Measurements from ENCODE around the gene TTC24.

TTC24 gene

GRCh38 chr1:156618853-156619581 is 39.5 kb downstream of the TTC24 start, which contains the start of gene HAPLN2:
TSS of gene HAPLN2 (plus strand) at chr1:156619415. CDS start at chr1:156623491, 4,076 bp downstream.
- H3K4me3 ChIP-seq (ENCODE audit: low read depth, low read length) = no peak within 1 kb of the TSS
- TF ChIP-seq POLR2A (IDR thresholded peaks at IDR 0.05; ENCODE audit: extremely low read depth, insufficient read length) (no peak), CTCF (IDR thresholded peaks at IDR 0.05; ENCODE audit: low read depth, low read length) (peak; percentile 72), MYC (IDR thresholded peaks at IDR 0.05; ENCODE audit: low read depth, low read length) (no peak)
- peak; percentile 35 for DNase-seq (ENCODE audit: low read depth)

- DNase-seq (ENCODE audit: low read depth) = no peak
- no peak for TF ChIP-seq MAX (IDR thresholded peaks at IDR 0.05; ENCODE audit: low read depth, low read length)
- no peak for TF ChIP-seq MYC (IDR thresholded peaks at IDR 0.05; ENCODE audit: low read depth, low read length)
- TF ChIP-seq POLR2A (IDR thresholded peaks at IDR 0.05; ENCODE audit: extremely low read depth, insufficient read length) = no peak
- TF ChIP-seq CTCF (IDR thresholded peaks at IDR 0.05; ENCODE audit: low read depth, low read length) = no peak
- no peak overlapping the region for H3K4me3 ChIP-seq (ENCODE audit: low read depth, low read length)
These were observed 40.0 kb downstream of the TTC24 start for GRCh38 chr1:156619582-156619955.

GRCh38 chr1:156622581-156623297 is 43.2 kb downstream of the TTC24 start:
- TF ChIP-seq POLR2A (IDR thresholded peaks at IDR 0.05; ENCODE audit: extremely low read depth, insufficient read length) = no peak
- TF ChIP-seq MYC (IDR thresholded peaks at IDR 0.05; ENCODE audit: low read depth, low read length) = no peak
- TF ChIP-seq MAX (IDR thresholded peaks at IDR 0.05; ENCODE audit: low read depth, low read length) = no peak
- TF ChIP-seq CTCF (IDR thresholded peaks at IDR 0.05; ENCODE audit: low read depth, low read length) = no peak
- H3K4me3 ChIP-seq (ENCODE audit: low read depth, low read length) = no peak overlapping the region
- DNase-seq (ENCODE audit: low read depth) = no peak

DNA sequence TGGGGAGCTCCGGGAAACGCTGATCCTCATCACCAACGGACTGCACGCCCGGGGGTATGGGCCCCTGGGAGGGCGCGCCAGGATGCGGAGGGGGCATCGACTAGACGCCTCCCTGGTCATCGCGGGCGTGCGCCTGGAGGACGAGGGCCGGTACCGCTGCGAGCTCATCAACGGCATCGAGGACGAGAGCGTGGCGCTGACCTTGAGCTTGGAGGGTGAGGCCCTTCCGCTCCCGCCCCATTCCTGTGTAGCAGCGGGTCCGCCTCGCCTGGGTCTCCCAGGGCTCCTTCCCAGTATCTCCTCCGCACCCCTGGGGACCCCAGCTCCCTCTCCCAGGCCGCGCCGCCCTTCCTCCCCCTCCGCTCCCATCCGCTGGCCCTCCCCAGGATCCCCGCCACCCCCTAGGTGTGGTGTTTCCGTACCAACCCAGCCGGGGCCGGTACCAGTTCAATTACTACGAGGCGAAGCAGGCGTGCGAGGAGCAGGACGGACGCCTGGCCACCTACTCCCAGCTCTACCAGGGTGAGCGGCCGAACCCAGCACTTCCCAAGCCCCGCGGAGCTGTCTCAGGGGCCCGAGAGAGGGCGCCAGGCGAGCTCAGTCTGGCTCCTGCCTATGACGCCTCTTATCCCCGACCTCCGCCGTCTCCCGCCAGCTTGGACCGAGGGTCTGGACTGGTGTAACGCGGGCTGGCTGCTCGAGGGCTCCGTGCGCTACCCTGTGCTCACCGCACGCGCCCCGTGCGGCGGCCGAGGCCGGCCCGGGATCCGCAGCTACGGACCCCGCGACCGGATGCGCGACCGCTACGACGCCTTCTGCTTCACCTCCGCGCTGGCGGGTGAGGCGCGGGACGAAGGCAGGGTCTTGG is 44.7 kb downstream of the TTC24 start:
- TF ChIP-seq MAX (IDR thresholded peaks at IDR 0.05; ENCODE audit: low read depth, low read length) = no peak
- TF ChIP-seq CTCF (IDR thresholded peaks at IDR 0.05; ENCODE audit: low read depth, low read length) = peak; percentile 29
- DNase-seq (ENCODE audit: low read depth) = peak; percentile 55
- no peak overlapping the region for H3K4me3 ChIP-seq (ENCODE audit: low read depth, low read length)

DNA sequence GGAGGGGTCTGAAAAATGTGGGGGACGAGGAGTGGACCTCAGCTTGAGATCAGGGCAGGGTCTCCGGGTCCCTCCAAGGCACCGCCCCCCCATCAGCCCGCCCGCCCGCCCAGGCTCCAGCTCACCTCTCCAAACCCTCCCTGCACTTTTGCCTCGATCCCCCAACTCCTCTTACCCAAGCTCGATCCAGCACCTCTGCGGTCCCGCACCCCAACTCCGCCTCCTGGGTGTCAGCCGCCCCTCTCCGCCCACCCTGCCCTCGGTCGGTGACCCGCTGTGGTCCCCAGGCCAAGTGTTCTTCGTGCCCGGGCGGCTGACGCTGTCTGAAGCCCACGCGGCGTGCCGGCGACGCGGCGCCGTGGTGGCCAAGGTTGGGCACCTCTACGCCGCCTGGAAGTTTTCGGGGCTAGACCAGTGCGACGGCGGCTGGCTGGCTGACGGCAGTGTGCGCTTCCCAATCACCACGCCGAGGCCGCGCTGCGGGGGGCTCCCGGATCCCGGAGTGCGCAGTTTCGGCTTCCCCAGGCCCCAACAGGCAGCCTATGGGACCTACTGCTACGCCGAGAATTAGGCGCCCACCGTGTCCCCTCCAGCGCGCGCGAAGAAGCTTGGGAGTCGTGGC is 45.4 kb downstream of the TTC24 start:
- no peak for DNase-seq (ENCODE audit: low read depth)

More for the DNA sequence above, 45.4 kb downstream of the TTC24 start:
- H3K4me3 ChIP-seq (ENCODE audit: low read depth, low read length) = no peak overlapping the region
- TF ChIP-seq MAX (IDR thresholded peaks at IDR 0.05; ENCODE audit: low read depth, low read length) = no peak
- no peak for TF ChIP-seq CTCF (IDR thresholded peaks at IDR 0.05; ENCODE audit: low read depth, low read length)
- TF ChIP-seq MYC (IDR thresholded peaks at IDR 0.05; ENCODE audit: low read depth, low read length) = no peak
- TF ChIP-seq POLR2A (IDR thresholded peaks at IDR 0.05; ENCODE audit: extremely low read depth, insufficient read length) = no peak

Measured in NB4 (cell line).